HG02798 (cell line): Measurements from ENCODE around the gene GUCY1A2.

ENCODE experiments used
- ATAC-seq: cut with Tn5 transposase; IDR thresholded peaks from one replicate; pipeline ENCODE4 v1.9.1; 2021; ENCODE audit warnings: mild to moderate bottlenecking; ENCODE audit not compliant: unreplicated experiment, poor library complexity

Gene GUCY1A2

DNA sequence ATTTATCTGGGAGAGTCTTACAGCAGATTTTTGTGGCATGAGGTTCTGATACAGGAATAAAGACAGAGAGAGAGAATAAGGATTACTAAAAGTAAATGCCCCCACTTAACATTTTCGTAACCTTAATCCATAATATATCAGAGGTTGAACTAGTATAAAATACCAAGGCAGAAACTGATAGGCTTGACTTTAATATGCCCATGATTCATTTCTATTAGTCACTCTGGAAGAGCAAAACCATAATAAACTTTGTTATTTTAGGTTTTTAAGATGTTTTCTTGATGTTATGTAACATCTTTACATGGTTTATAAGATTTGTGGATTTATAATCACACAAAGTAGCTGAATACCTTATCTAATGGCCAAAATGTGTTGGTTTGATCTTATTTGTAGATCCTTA lies 19.1 kb downstream of the GUCY1A2 start:
- ATAC-seq, result no peak

DNA sequence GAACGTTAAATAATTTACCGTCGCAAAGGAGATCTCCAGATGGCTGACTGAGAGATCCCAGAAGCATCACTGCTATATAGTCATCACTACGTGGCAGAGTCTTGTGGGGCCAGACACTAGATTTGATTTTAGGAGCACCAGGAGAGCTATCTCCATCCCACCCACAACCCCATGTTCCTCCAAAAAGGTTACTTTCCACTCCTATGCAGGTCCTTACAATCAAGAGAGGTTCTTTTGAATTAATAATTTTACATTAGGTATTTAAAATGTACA lies 19.4 kb downstream of the GUCY1A2 start:
- no peak for ATAC-seq

DNA sequence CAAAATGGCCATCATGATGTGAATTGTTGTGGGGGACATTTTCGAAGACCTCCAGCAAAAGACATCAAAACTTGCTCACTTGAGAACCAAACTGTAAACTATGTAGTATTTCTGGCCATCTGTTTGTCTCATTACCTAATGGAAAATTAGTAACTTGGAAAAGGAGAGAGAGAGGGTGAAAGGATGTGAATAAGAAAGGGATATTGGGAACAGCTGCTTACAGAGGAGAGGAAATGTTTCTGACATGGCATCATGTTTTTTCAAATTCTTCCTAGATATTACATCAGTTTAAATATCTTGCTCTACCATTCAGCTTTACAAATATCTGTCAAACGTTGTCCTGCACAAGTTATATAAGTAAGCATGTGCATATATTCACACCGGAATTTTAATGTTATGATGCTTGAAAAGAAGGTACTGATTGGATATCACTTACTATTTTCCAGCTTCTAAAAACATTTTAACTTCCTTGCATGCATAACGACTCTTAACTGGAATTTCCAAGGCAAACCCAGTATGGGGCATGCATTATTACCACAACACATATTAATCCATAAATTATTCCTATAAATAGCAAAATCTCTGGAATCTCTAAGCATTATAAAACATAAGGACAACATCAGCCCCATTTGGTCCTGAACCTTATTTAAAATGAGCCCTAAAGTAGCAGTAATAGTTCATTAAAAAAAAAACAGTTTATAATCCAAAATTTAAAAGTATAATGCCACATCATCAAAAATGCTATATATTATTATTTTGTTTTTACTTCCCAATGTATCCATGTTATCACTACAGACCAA lies 20.0 kb downstream of the GUCY1A2 start:
- ATAC-seq, result no peak

DNA sequence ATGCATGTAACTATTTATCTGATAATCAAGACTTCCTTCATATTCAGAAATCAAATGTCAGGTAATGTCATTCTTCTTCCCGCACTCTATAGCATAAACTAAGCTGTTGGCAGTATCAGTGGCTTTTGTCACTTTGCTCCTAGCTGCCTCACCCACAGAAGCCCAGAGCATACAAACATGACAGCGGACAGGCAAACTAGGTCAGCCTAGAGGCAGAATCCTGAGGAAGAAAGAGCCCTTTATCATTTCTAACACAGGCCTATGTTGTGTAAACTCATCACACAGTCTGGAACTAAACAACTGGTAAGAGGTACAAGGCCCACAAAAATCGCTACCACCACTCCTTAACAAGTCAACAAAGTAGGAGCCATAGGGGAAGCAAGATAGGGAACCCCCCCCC lies 21.0 kb downstream of the GUCY1A2 start:
- ATAC-seq, result no peak

DNA sequence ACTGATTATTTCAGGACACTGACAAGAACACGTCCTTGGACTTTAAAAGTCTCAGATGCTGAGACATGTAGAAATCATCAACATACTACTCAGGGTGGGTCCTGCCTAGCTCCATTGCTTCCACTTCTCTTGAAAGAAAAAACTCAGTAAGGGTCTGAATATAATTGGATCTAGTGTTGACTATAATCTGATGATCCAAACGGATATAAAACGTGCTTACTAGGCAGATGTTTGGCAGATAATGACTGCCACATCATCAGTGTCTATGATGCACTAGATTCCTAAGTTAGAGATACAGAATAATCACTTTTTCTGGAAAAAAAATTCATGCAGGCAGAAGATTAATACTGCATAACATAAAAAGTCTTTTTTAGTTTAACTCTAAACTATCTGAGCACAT lies 21.6 kb downstream of the GUCY1A2 start:
- no peak for ATAC-seq

DNA sequence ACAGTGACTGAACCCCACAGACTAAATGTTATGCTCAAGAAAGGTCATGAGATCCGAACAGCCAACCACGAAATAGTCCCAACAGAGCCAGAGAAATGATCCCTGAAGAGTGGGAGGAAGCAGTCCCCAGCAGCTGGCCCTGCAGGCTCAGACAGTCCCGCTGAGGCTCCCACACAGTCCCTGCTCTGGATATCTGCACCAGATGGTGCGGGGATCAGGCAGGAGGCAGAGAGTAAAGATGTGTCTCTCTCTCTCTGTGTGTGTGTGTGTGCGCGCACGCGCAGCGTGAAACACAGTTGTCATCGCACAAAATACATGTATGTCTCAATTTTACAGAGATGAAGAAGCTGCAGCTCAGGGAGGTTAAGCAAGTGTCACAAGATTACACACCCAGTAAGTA lies 27.9 kb downstream of the GUCY1A2 start:
- ATAC-seq, result no peak

DNA sequence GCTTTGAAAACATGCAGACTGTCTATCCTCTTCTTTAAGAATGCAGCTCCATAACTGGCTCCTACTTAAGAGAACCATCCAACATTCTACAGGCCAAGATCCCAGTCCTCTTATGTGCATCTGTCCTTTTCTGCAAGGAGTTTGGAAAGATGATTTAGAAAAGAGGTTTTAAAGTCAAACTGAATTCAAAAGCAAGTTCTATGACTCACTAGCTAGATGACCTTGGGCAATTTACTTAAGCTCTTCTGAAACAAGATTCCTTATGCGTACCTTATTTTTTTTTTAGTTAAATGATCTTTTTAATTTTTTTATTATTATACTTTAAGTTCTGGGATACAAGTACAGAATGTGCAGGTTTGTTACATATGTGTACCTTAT lies 29.2 kb downstream of the GUCY1A2 start:
- ATAC-seq, result no peak

DNA sequence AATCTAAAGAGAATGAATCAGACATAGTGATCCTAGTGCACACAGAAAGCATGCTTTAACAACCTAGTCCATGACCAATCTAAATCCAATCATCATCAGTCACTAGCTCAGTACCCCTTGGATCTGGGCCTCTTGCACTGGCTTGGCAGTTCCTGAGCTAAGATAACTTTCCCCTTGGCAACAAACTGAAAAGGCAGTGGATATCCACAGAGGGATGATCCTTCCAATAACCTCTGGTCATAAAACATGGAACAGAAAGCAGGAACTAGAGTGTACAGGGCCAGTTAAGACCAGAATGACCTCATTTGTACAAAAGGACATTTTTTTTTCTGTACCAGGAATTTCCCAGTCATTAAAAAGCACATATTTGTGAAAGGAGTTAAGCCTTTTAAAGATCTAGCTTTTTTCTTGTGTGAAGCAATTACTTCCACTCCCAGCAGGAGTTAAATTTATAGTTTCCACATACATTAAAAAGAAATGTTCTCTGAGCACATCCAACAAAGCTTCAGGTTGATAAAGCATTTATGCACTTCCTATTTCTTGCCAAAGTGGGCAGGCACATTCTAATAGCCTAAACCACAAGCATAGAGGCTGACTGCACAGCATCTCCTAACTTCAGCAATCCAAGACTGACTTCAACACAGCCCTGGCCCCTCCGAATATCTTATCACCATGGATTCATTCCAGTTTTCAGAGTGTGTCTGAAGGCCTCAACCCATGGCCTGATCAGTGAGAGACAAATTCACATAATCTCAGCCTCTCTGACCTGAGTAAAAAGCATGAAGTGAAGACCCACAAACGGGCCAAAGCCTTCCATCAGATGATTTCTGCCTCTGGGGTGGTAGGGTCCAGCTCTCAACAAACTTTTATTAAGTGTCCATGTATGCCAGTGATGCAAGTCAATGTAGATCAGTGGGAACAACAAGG lies 29.9 kb downstream of the GUCY1A2 start:
- ATAC-seq, result no peak

DNA sequence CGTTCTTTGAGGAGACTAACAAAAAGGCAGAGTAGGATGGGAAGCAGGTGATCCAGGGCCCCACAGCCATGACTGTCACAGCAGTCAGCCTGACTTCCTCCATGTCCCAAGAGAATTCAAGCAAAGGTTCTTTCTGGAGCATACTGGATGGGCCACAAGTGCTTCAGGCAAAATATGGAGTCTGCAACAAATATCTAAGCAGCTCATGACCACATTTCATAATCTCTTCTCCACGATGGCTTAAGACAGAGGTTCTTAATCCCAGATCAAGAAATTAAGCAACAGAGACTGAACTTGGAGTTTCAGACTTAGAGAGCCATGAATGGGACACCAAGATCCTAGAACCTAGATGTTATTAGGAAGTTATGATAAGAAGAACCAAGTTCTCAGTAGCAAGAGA lies 31.6 kb downstream of the GUCY1A2 start:
- no peak for ATAC-seq

DNA sequence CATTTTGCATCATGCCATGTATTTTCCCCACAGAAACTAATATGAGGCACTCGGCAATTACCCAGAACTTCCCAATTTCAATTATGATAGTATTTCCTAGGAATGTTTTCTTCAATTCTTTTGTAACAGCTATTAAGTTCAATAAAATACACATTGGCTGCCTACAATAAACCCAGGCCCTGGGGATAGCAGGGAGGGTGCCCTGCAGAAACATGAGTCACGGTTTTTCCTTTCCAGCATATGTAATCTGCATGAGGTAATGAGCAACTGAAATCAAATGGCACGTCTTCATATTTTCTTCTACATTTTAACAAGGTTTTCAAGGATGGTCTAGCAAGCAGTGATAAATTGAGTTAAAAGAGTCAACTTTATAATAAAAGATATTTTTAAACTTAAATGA lies 32.0 kb downstream of the GUCY1A2 start:
- ATAC-seq, result no peak

DNA sequence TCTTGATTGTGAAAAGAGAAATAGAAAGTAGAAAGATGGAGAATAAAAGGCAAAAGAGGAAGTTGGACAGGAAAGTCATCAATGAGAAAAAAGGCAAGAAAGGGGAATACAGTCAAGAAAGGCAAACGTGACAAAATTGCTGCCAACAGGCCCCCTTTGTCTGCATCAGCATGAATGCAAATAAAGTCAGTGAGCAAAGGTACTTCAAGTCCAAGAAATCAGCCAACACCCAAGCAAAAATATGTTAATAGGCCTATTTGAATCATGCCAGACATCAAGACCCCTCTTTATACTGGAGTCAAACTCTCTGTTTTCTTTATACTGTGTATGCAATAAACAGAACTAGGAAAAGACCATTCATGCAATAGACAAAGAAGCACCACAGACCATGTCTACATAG lies 34.3 kb downstream of the GUCY1A2 start:
- ATAC-seq, result no peak

DNA sequence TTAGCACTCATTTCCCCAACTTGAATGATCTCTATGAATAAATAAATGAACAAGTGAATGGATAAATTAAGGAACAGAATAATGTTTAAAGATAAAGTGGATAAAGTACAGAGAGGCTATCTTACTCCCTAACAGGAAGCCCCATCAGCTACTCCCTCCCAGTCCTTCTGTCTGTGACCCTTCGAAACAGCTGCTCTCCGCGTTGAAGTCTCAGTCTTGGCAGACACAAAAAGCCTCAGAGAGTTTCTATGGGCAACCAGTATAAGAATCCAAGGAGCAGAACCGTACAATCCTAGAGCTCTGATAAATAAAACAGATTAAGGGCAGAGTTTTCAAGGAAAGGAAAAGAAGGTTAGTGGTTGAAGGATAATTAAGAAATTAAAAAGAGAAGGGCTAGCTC lies 35.0 kb downstream of the GUCY1A2 start:
- ATAC-seq, result no peak

DNA sequence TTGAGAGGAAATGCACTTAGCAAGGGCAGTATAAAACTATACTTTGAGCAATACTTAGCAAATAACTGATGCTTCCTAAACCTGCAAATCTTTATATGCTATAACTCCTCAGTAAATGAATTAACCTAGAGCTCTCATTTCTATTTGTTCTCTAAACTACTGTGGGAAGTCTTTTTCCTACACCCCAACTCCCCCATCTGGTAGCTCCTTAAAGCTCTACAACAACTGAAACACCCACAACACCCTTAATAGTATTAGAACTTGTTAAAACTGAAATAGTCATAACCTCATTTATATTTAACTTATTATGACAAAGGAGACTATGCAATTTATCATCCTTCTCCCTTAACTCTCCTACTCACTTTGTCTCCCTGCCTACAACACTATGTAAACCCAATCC lies 43.4 kb downstream of the GUCY1A2 start:
- ATAC-seq, result no peak

DNA sequence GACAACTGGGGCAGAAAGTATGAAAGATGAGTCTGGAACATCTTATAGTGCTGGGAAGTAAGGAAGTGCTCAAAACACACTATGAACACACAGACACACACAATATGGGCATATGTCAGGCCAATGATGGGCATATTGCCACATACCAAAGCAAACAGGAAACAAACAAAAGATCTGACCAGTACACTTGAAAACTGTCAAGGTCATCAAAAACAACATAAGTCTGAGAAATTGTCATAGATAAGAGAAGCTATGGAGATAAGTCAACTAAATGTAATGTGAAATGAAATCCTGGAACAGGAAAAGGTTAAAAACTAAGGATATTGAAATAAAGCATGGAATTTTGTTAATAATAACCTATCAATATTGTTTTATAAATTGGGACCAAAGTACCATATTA lies 46.4 kb downstream of the GUCY1A2 start:
- ATAC-seq, result no peak

DNA sequence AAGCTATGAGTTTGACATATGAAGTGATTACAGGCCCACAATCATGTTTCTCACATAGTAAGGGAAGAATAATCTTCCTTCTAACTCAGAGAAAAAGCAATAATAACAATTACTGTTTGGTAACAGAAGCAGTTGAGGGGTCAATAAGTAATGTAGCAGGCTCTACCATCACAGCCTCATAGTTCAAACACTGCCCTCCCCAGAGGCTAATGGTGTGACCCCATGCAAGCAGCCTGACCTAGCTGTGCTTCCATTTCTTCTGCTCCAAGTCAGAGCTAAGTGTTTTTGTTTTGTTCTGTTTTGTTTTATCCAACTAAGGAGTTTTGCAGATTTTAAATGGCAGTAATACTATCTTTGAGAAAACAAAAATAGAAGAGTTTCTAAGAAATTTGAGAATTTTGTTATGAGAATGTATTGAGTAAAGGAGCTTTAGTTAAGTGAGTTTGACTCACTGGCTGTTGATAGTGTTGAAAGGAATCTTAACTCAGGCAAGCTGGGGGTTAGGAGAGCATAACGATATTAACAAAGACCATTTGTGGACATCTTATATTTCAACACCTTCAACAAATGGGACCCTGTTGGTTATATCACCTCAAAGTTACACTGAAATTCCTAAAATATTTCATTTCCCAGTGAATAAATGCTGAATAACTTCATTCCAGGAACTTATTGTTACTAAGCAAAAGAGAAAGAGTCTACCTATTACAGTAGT lies 48.5 kb downstream of the GUCY1A2 start:
- ATAC-seq, result no peak

DNA sequence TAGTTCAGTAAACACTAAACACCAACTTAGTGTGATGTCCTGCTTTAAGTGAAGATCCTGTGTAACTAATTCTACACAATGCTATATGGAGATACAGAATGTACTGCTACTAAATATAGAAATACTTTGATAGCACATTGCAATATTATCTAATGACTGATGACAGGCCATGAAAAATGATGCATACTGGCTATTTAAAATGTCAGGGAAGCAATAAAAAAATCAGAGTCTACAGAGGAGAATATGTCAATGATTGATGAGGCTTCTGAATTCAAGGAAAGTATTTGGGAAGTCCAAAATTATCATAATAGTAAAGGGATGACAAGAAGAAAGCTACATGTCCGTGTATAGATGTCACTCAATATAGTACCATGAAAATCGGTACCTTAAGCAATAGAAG lies 55.3 kb downstream of the GUCY1A2 start:
- no peak for ATAC-seq

DNA sequence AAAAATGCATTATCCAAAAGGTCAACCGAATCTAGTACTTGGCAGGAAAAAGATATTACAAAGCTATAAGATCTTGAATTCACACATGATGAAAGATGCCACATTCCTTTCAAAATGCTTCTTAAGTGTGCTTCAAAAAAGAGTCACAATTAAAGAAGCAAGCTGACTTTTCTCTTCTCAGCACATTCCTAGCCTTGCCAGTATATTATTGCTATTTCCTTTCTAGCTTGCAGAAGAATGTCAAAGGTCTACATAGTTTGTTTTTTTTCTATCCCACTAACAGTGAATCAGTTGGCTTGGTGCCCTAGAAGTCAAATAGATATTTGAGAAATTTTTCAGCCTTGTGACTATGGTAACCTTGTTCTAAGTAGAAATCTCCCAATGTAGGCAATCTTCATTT lies 56.8 kb downstream of the GUCY1A2 start:
- no peak for ATAC-seq

DNA sequence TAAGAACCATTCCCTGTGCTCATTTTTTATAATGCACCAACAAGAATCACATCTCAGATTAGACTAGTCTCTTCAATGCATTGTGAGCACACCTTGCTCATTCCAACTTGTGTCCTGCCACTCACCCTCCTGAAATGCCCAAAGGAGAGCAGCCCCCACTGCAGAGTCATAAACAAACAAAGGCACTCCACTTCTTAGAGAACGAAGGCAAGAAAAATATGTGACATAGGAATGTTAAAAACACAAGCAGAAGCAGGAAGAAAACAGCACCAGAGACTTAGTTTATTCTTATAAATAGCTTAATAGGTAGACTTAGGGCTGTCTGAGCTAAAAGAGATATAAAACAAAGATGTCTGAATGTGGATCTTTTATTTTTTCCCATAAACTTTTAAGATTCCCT lies 57.2 kb downstream of the GUCY1A2 start:
- no peak for ATAC-seq

DNA sequence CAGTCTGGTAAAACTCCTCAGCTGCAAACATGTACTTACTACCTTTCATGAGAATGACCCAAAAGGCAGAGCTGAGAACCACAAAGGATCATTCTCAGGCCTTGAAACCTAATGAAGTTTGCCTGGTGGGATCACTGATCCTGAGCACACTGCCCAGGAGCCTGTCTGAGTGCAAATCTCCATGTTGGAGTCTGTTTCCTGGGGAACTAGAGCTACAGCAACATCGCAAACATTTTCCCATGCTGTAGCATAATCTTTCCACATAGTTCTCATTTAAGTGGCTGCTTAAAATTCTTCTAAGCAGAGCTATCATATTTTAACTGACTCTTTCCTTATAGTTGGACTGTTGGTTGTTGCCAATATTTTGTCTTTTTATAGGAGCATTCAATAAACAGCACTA lies 58.5 kb downstream of the GUCY1A2 start:
- ATAC-seq, result no peak

DNA sequence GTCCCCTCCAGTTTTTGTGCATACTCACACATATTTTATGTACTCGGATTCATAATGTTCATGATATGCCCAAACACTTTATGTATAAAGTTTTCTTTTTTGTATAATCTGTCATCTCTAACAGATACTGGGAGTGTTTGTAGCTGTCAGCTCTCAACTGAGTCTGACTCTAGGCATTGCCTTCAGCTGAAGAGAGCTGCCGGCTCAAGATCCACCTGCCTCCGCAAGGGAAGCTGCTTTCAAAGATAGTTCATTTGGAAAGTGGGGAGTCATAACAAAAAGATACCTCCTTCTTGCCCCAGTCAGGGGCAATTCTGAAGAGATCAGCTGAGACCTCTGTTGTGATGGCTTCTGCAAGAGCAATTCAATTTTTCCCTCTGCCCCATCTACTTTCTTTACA lies 58.9 kb downstream of the GUCY1A2 start:
- no peak for ATAC-seq

DNA sequence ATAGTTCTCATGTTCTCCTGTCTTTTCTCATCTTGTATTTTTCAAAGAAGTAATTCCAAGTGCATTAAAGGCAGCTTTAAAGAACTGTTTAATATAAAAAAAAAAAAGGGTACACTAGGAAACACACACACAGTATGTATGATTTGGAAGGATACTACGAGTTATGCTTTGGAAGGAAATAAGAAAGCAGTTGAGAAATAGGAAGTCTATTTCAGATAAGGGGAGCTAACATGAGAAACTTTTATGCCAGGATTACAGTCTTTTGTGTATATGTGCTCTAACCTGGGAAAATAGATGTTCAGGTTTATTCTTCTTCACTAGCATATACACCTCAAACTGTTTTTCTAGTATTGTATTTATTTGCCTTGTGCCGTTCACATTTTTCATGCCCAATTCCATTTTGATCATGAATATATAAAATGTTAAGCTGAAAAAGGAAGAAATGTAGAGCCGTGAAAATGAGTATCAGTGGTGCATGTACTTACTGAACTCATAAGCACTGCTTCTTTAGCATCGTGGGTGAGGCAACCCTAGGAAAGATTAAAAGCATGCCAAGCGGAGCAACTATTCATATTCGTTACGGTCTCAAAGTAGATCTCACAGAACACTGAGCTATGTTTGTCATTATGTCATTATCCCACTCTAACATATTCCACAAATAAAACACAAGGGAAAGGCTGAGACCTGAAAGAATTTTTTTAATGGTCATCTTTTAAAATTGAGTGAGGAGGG lies 59.6 kb downstream of the GUCY1A2 start:
- ATAC-seq, result no peak
